ENCODE results near the gene GABBR2. TPM values are rescaled to one million over a fixed set of nuclear protein-coding genes. Genes with fewer than 3 reads are reported as not detected.

The GABBR2 gene
- total and polyA plus RNA-seq, 9 of the 15 experiments (the other 6 are each of a cell fraction or from before 2014, with no cell fraction given): 0.15 to 1.9 (median 0.32) TPM

GRCh38 chr9:98576354-98576753 is 132.4 kb downstream of the GABBR2 start (continued):
- TF ChIP-seq E2F5 (CRISPR knock-in tag; IDR thresholded peaks at IDR 0.05) (no peak), TFE3 (CRISPR knock-in tag; IDR thresholded peaks at IDR 0.05) (no peak)

- ChIA-PET CTCF (ENCODE audit: low intra/inter-chr PET ratio) (no interaction called here), POLR2A (interaction anchor here (0.6 to 2.4 kb wide), 12 partner anchors 9 to 531 kb away, joined by 3 to 11 read pairs (median 3); no protein-coding TSS in a partner anchor)
- Histone ChIP-seq H3K27me3 (ENCODE audit: control insufficient read depth in 2 of 2, insufficient read depth in 2 of 2, low read length in 2 of 2) (no peaks in the 10 kb centered on the region; a peak in 1 of 5 replicates), H3K4me2 (ENCODE audit: insufficient read depth, low read length) (peak overlapping the region; percentile 76), H3K36me3 (ENCODE audit: control insufficient read depth, insufficient read depth, low read length) (no peaks in the 10 kb centered on the region), H2AFZ (ENCODE audit: low read depth, low read length) (peak overlapping the region; percentile 95), H3K79me2 (ENCODE audit: control insufficient read depth, insufficient read depth, low read length) (no peaks in the 10 kb centered on the region), H4K20me1 (replicated peaks; ENCODE audit: control insufficient read depth, insufficient read depth, low read length) (0 out of 2 replicates have a peak, but pooled peaks cover 3% of the 10 kb centered on the region), H3K9me3 (replicated peaks; ENCODE audit: control insufficient read depth, insufficient read depth, low read depth, low read length) (no peaks in the 10 kb centered on the region), H3K9me1 (ENCODE audit: control insufficient read depth, insufficient read depth, low read length) (peaks cover 3% of the 10 kb centered on the region), H3K4me1 (replicated peaks in 1 of 2; ENCODE audit: control insufficient read depth in 2 of 2, insufficient read depth in 2 of 2, low read length in 2 of 2) (peaks cover 14 to 21% of the 10 kb centered on the region in 2 experiments), H3K4me3 (no peak overlapping the region), H3K27ac (ENCODE audit: extremely low read depth, low read depth, low read length) (peak overlapping the region; percentile 88), H3K9ac (ENCODE audit: insufficient read depth in 1 of 2, low read depth in 2 of 2, low read length in 2 of 2) (peak overlapping the region; percentile 65 to 75)
- in situ Hi-C loops (cut with MboI) (no loop called here), intact Hi-C loops (cut with micrococcal nuclease) (loop anchor here (10.0 kb wide), 1 partner anchor 261 kb away; no protein-coding TSS in a partner anchor)
- ATAC-seq (peak; percentile 92), FAIRE-seq (peak; percentile 96), DNase-seq (ENCODE audit: extremely low read depth in 1 of 4, low spot score in 3 of 4) (peak; percentile 89 to 95 (median 92))
- BruUV-seq (replicated peaks): no TSS peak
- WGBS (ENCODE audit: insufficient coverage, low coverage, missing lambda C conversion rate): 2% methylated on average over 13 of the region's 13 CpGs
- TF ChIP-seq MNT (conservative IDR thresholded peaks at IDR 0.05) (peak; percentile 91 to 93), NKRF (IDR thresholded peaks at IDR 0.05; ENCODE audit: borderline replicate concordance) (peak; percentile 12; the same call in 1 of the 2 replicates), NFIC (IDR thresholded peaks at IDR 0.05) (peak; percentile 37; the same call in 1 of the 2 replicates), ZBTB17 (CRISPR knock-in tag; IDR thresholded peaks at IDR 0.05) (no peak), HEY1 (CRISPR knock-in tag; IDR thresholded peaks at IDR 0.05; ENCODE audit: borderline replicate concordance) (no peak), MAZ (CRISPR knock-in tag; conservative IDR thresholded peaks at IDR 0.05 in 1 of 2, IDR thresholded peaks at IDR 0.05 in 1 of 2) (no peak; a peak in 1 of 4 replicates), KDM2B (CRISPR knock-in tag; IDR thresholded peaks at IDR 0.05) (no peak), HMG20B (CRISPR knock-in tag; IDR thresholded peaks at IDR 0.05) (no peak)
Measured at GRCh38 chr9:98575379-98576346, 133.1 kb downstream of the GABBR2 start.

Measured in K562 (cell line).